GM12873 (cell line): Measurements from ENCODE around the gene SLC16A3.

ENCODE experiments used
- TF ChIP-seq, protein P1 (sequence below): IDR thresholded peaks from 2 replicates; pipeline ENCODE4 v1.5.1; 2012; ENCODE audit warnings: low read depth, mild to moderate bottlenecking, moderate library complexity, low read length, control low read depth; ENCODE audit not compliant: insufficient read depth; ENCODE audit errors: missing control alignments

Gene SLC16A3

DNA sequence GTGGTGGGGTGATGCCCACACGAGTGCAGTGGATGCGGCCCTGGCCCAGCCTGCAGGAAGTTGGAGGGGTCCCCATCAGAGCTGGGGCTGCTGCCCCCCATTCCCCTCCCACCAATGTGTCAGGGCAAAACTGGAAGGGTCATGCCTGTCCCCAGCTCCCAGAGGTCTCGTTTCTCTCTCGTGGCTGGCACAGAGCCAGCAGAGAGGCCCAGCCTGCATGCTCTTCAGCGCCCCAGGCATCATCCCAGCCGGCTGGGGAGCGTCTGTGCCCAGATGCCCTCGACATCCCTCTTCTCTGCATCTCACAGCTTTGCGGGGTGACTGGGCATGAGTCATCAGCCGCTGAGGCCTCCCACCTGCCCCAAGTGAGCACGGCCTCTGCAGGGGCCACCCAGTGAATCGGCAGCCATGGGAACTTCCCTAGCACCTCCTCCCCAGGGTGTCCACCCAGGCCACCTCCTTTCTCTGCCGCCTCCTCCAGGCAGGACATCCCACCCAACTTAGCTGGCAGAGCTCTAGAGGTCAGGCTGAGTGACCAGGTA, 54.4 kb downstream of the SLC16A3 start:
- TF ChIP-seq, protein P1, sequence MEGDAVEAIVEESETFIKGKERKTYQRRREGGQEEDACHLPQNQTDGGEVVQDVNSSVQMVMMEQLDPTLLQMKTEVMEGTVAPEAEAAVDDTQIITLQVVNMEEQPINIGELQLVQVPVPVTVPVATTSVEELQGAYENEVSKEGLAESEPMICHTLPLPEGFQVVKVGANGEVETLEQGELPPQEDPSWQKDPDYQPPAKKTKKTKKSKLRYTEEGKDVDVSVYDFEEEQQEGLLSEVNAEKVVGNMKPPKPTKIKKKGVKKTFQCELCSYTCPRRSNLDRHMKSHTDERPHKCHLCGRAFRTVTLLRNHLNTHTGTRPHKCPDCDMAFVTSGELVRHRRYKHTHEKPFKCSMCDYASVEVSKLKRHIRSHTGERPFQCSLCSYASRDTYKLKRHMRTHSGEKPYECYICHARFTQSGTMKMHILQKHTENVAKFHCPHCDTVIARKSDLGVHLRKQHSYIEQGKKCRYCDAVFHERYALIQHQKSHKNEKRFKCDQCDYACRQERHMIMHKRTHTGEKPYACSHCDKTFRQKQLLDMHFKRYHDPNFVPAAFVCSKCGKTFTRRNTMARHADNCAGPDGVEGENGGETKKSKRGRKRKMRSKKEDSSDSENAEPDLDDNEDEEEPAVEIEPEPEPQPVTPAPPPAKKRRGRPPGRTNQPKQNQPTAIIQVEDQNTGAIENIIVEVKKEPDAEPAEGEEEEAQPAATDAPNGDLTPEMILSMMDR = no peak

DNA sequence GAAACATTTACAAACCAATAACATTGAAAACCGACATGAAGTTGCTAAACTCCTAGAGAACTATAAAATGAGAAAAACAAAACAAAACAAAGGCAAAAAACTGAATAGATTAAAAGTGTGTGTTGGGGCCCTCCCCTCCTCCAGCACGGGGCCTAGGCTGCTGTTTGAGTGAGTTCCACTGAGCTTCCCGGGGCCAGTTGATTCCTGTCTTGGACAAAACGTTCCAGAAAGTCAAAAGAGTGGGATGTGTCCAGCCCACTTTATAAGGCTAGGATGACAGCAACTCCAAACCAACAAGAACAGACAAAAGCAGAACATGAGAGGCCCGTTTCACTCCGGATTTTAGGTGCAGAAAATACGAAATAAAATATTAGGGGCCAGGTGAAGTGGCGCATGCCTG, 56.3 kb downstream of the SLC16A3 start:
- TF ChIP-seq, protein P1 = no peak

DNA sequence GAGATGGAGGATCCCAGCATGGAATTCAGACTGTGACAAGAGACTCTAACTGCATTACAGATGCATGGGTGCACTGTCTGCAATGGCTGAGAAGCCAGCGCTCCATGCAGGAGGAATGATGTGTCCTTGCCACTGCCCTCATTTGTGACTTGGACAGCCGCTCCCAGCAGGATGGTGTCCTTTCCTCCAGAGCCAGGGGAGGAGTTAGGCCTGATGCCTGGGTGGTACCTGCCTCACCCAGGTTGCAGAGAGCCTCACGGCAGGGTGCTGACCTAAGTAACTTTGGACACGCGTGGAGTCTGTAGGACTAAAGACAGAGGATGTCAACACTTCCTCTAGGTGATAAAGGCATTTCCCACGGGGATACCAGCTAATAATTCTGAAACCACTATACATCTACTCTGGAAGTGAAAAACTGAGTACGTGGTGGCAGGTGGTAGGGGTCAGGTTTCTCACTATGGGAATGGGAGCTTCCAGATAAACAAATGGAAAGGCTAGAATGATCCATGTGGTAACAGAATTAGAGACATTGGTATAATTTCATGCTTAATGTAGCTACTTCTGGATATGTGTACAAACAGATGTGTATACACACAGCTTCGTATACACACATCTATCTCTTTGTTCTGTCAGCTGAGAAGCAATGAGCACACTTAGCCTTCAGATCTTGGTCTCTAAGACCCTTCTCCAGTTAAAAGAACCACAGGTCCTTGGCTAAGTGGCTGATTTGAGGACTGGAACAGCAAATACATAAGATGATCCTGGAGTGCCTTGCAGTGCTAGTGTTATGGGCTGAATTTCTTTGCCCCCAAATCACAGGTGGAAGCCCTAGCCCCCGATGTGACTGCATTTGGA, 58.4 kb downstream of the SLC16A3 start:
- TF ChIP-seq, protein P1 = no peak

DNA sequence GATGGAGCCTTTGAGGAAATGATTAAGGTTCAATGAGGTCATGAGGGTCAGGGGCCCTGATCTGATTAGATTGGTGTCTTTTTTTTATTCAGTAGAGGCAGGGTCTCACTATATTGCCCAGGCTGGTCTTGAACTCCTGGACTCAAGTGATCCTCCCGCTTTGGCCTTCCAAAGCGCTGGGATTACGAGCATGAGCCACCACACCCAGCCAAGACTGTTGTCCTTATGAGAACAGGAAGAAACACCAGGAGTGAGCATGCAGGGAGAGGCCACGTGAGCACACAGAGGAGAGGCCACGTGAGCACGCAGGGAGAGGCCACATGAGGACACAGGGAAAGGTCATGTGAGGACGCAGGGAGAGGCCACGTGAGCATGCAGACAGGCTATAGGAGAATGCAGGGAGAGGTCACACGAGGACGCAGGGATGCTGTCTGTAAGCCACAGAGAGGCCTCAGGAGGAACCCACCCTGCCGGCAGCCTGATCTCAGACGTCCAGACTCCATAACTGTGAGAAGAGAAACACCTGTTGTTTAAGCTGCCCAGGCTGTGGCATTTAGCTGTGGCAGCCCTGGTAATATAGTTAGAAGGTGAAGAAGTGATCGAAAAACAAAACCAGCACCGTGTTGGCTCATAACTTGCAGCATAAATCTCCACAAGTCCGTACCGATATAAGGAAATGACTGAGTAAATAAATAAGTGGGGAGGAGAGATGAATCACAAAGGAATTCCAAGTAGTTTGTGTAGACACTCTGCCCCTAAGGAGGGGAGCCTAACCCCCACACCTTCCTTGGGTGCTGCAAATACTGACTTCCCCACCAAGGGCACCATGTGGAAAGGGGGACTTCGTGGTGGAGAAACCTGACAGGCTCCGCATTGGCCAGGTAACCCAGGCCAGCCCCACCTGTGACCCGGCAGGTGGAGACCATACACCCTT, 59.3 kb downstream of the SLC16A3 start:
- TF ChIP-seq, protein P1 = no peak
